ENCODE results near the gene ERC2.

Gene ERC2

DNA sequence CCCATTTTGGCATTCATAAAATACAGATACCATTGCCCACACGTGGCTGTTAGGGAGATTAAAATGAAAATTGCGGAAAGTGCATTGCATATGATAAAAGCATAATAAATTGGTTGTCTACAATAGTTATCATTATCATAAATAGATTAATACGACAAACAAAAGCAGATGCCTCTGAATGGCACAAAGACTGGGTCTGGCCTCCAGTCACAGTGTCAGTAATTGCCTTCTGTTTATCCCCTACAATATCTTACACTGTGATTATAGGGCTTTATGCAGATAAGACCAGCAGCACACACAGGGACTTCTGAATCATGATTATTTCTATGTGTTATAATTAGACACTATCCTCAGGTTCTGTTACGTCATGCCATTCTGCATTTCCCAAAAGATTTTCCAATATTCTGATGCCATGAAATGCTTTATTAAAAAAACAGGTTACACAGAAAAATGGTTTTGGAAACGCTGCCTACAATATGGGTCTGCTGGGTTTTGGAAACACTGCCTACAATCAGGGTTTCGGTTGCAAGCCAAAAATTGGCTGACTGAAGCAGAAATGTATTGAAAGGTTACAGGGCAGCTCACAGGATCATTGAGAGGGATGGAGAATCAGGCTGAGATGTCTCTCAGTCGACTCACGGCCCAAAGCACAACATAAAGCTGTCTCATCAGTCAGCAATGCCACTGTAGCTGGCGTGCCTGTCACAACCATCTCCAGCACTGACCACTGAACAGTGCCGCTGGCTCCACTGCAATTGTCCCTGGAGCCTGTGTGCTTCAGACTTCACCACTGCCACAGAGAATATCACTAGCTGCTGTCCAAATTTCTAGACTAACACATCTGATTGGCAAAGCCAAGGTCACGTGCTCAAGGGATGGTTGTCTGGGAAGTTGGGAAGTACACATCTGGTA is 248.1 kb downstream of the ERC2 start:
- Mint-ChIP-seq H3K4me3 (no peak overlapping the region), H3K4me1 (no peaks in the 10 kb centered on the region)

DNA sequence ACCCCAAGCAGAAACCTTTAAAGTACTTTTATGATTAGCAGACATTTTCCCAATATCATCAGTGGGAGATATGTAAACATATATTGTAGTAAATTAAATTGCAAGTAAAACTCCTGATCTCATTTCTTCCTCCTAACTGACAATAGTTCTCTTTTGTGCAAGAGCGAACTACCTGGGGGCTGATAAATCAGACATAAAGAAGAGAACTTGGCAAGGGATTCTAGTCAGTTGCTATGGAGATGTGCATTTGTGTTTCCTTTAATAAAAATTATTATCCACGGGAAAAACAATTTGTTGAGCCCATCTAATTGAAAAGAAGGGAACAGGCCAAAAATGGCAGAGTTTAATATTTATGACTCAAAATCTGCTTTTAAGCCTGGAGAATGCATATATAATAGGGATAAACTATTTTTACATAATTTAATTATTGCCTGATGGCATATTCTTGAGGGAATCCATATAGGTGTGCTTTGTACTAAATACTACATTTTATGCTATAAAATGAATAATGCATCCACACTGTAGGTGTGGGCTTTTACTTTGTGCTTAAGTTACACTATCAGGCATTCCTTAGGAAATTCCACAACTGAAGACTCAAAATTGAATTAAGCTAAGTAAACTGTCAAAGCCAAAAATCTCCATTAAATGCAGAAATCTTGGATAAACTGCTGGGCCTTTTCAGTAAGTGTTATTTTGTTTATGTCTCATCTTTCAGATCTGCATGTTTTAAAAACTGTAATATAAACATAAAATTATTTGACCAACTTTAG is 258.1 kb downstream of the ERC2 start:
- H3K27ac Mint-ChIP-seq = no peak overlapping the region
- H3K27me3 Mint-ChIP-seq = peaks cover 10% of the 10 kb centered on the region
- H3K4me1 Mint-ChIP-seq = no peaks in the 10 kb centered on the region
- H3K4me3 Mint-ChIP-seq = no peak overlapping the region
- H3K9me3 Mint-ChIP-seq = no peaks in the 10 kb centered on the region
- H3K36me3 Mint-ChIP-seq = no peaks in the 10 kb centered on the region

More for the DNA sequence above, 248.1 kb downstream of the ERC2 start:
- no peak overlapping the region for H3K27ac Mint-ChIP-seq
- H3K9me3 Mint-ChIP-seq = no peaks in the 10 kb centered on the region
- H3K27me3 Mint-ChIP-seq = peaks cover 1% of the 10 kb centered on the region
- no peaks in the 10 kb centered on the region for H3K36me3 Mint-ChIP-seq

DNA sequence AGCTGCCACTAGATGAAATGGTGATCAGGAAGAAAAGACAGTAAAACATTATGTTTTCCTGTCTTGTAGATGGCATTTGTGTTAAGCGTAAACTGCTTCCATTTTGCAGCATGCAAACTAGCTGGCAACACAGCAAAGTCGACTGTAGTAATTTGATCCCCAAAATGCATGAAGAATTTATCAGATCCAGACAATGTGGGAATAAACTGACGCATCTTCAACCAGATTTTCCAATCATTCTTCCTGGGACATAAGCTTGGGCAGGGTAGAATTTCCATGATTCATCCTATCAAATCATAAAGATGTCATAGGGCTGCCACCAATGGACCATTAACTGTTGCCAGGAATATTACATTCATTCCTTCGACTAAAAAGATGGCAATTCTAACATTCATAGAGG is 260.3 kb downstream of the ERC2 start:
- no peaks in the 10 kb centered on the region for H3K9me3 Mint-ChIP-seq
- peaks cover 10% of the 10 kb centered on the region for H3K27me3 Mint-ChIP-seq
- no peaks in the 10 kb centered on the region for H3K4me1 Mint-ChIP-seq
- no peaks in the 10 kb centered on the region for H3K36me3 Mint-ChIP-seq
- H3K4me3 Mint-ChIP-seq = no peak overlapping the region
- H3K27ac Mint-ChIP-seq = no peak overlapping the region

DNA sequence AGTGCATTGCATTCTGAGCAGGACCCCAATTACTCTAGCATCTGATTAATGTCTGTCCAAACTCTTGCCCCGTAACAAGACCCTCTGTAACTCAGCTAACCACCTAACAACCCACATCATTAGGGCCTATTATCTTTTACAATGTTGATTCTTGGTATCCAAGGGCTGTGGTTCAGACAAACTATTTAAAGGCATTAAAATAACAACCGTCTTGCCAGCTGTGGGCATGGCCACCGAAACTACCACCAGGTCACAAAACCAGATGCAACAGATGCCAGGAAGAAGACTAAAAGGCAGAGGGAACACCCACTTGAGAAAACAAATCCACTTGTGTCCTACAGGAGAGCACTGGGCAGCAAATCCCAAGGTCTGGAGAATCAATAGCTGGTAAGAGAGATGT is 262.9 kb downstream of the ERC2 start:
- no peak overlapping the region for H3K27ac Mint-ChIP-seq
- peaks cover 6% of the 10 kb centered on the region for H3K27me3 Mint-ChIP-seq
- no peaks in the 10 kb centered on the region for H3K4me1 Mint-ChIP-seq
- no peaks in the 10 kb centered on the region for H3K9me3 Mint-ChIP-seq
- H3K36me3 Mint-ChIP-seq = no peaks in the 10 kb centered on the region
- H3K4me3 Mint-ChIP-seq = no peak overlapping the region

DNA sequence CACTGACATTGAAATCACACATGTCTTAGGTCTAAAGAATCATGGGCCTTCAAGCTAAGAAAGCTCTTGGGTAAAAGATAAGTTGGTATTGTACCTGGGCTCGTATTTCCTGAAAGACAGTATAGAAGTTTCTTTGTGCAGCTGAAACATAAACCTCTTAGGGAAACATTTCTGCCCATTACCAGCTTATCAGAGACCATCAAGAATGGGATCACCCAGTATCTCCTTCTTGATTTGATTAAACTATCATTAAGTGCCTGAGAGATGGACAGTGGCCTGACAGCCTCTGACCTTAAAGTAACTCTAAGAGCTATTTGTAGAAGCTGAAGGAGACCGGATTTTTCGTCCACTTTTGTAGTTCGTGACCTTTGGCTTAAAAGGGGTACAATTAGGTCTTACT is 265.3 kb downstream of the ERC2 start:
- Mint-ChIP-seq H3K36me3 (no peaks in the 10 kb centered on the region), H3K4me3 (no peak overlapping the region), H3K27ac (no peak overlapping the region), H3K4me1 (no peaks in the 10 kb centered on the region), H3K9me3 (no peaks in the 10 kb centered on the region), H3K27me3 (no peaks in the 10 kb centered on the region)

DNA sequence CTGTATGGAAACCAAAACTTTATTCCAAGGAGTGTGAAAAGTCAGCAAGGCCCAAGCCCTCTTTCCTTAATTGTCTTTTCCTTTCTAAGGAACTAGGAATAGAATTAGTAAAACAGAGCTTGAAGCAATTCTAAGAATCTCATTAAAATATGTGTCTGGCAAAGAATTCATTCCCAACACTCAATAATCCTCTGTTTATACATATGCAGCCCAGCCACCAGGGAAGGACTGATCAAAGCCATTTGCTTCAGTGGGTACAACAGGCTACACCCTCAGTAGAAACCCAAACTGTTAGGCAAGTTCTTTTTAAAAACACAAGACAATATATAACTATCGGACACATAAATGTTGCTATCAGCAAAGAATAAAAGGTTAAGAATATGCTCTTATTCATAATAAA is 266.9 kb downstream of the ERC2 start:
- Mint-ChIP-seq H3K4me1 (no peaks in the 10 kb centered on the region), H3K27ac (no peak overlapping the region), H3K36me3 (no peaks in the 10 kb centered on the region), H3K27me3 (no peaks in the 10 kb centered on the region), H3K4me3 (no peak overlapping the region), H3K9me3 (no peaks in the 10 kb centered on the region)

DNA sequence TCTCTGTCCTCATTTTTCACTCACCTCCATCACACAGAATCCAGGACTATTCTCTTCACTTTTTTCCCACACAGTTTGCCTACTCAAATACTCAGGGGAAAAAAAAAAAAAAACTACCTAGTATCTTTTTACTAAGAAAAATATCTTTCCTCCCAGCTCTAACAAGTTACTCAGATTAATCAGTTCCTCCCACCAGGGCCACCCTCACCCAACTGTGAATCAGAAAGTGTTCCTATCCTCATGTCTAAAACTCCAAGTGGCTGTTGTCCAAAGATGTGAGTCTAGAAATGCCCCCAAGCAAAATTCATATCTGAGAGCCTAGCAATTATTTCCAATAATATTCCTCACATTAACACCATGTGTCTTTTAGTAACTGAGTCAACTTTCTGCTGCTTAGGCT is 268.0 kb downstream of the ERC2 start:
- Mint-ChIP-seq H3K4me3 (no peak overlapping the region), H3K27me3 (no peaks in the 10 kb centered on the region), H3K36me3 (no peaks in the 10 kb centered on the region), H3K27ac (no peak overlapping the region), H3K9me3 (no peaks in the 10 kb centered on the region), H3K4me1 (no peaks in the 10 kb centered on the region)

DNA sequence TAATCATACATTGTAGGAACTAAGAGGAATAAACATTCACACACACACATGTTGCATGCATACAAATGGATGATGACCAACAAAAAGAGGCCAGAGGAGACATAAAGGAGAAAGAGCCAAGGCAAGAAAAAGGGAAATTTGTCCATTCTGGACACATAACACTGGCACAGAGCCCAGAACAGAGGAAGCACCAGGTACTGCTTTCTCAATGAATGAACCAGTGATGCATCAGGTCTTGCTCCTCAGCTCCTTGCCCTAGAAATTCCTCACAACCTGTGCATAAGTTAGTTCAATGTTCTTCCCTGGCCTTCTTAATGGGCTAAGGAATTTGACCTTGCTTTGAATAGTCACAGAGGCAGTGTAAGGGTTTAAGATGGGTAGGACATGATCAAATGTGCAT is 270.3 kb downstream of the ERC2 start:
- Mint-ChIP-seq H3K27ac (no peak overlapping the region), H3K36me3 (no peaks in the 10 kb centered on the region), H3K27me3 (no peaks in the 10 kb centered on the region), H3K9me3 (no peaks in the 10 kb centered on the region), H3K4me3 (no peak overlapping the region), H3K4me1 (no peaks in the 10 kb centered on the region)

DNA sequence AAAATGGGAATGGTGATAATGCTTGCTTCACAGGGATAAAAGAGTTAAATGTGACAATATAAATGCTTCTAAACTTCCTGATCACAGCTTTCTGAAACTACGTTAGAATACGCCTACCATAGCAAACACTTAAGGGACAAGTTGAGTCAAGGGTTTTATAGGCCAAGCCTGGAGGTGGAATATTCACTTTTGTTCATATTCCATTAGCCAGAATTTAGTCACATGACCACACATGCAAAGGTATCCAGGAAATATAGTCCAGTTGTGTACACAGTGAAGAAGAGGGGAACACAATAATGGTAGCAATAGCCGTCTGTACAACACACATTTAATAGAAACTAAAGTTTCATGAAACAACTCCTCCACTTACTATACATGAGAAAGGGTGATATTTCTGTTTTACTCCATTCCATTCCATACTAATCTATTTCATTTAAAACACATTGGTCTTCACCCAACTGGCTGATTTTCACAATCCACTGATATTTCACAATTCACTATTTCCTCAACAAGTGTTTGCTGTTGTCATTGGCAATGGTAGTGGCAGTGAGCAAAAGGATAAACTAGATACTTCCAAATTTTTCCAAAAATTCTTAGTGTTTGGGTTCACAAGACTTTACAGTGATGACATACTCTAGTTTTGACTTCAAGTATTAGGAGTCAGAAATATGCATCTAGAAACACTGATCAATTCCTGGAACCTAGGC is 270.9 kb downstream of the ERC2 start:
- no peak overlapping the region for H3K27ac Mint-ChIP-seq
- no peaks in the 10 kb centered on the region for H3K36me3 Mint-ChIP-seq
- H3K4me3 Mint-ChIP-seq = no peak overlapping the region
- H3K9me3 Mint-ChIP-seq = no peaks in the 10 kb centered on the region
- no peaks in the 10 kb centered on the region for H3K4me1 Mint-ChIP-seq
- H3K27me3 Mint-ChIP-seq = no peaks in the 10 kb centered on the region

DNA sequence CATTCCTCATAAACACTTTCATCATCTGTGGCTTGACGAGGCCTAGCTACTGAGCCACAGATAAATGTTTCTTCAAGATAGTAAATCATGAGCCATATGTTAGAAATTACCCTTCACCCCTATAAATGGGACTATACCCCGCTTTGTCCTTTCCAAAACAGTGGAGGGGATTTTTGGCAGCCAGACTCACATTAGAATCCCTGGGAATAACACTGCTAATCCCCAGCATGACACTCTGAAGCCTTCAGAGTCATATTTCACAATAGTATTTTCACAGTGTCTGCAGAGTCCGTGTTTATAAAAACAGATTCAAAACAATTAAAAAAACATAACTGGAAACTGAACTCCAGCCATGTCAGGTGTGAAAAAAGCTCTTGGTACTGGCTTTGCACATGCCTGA is 271.6 kb downstream of the ERC2 start:
- Mint-ChIP-seq H3K27me3 (no peaks in the 10 kb centered on the region), H3K4me3 (no peak overlapping the region), H3K36me3 (no peaks in the 10 kb centered on the region), H3K27ac (no peak overlapping the region), H3K9me3 (no peaks in the 10 kb centered on the region), H3K4me1 (no peaks in the 10 kb centered on the region)

DNA sequence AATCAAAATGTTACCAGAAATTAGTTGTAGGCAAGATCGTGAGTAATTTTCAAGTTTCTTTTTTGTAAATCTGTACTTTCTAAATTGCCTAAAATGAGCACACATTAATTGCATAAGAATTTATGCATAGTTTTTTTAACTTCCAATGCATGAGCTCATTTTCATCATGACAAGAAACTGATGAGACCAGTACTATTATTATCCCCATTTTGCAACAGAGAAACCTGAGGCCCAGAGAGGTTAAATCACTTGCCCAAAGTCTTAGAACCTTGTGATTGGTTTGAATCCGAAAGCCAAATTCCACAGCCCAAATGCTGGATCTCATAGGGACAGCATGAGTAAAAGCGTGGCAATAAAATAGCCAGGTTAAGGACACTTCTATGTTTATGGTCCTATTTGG is 274.7 kb downstream of the ERC2 start:
- Mint-ChIP-seq H3K9me3 (no peaks in the 10 kb centered on the region), H3K4me1 (no peaks in the 10 kb centered on the region), H3K27ac (no peak overlapping the region), H3K36me3 (no peaks in the 10 kb centered on the region), H3K27me3 (no peaks in the 10 kb centered on the region), H3K4me3 (no peak overlapping the region)

DNA sequence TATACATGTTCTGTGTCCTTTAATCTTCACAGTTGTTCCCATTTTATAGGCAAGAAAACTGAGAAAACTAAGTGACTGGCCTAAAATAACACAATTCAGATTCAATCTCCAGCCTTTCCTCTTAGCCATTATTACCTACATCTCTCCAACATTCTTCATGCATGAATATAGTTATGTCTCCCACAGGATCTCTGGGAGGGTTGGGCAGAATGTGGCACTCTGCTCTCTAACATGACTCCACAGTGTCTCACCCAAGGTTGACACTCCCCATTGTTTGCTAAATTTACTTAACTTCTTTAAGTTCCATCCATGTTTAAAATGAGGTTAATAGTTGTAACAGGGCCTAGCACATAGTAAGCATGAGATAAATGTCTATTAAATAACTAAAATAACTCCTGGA is 276.3 kb downstream of the ERC2 start:
- Mint-ChIP-seq H3K4me3 (no peak overlapping the region), H3K9me3 (no peaks in the 10 kb centered on the region), H3K27ac (no peak overlapping the region), H3K27me3 (no peaks in the 10 kb centered on the region), H3K4me1 (no peaks in the 10 kb centered on the region), H3K36me3 (no peaks in the 10 kb centered on the region)

DNA sequence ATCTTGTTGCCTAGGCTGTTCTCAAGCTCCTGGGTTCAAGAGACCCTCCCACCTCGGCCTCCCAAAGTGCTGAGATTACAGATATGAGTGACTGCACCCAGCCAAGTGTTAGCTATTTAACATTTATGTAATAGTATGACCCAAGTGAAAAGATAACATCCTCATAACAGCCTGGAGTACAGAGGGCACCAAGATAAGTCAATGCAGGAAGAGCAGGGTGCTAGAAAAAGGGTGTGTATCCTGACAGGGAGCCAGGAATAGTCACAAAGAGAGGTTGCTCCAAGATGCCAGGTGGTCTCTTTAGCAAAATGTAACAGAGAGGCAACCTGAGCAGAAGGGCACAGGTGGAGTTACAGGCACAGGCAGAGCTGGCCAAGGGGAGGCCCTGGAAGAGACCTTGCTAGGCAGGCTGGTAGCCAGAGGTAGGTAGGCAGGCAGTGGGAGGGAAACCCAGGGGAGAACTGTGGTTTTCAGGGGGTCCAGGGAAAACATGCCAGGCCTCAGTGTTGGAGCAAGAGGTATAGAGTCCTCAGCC is 277.4 kb downstream of the ERC2 start:
- H3K27me3 Mint-ChIP-seq = no peaks in the 10 kb centered on the region
- H3K36me3 Mint-ChIP-seq = no peaks in the 10 kb centered on the region
- no peak overlapping the region for H3K4me3 Mint-ChIP-seq
- no peaks in the 10 kb centered on the region for H3K9me3 Mint-ChIP-seq
- H3K4me1 Mint-ChIP-seq = no peaks in the 10 kb centered on the region
- no peak overlapping the region for H3K27ac Mint-ChIP-seq

DNA sequence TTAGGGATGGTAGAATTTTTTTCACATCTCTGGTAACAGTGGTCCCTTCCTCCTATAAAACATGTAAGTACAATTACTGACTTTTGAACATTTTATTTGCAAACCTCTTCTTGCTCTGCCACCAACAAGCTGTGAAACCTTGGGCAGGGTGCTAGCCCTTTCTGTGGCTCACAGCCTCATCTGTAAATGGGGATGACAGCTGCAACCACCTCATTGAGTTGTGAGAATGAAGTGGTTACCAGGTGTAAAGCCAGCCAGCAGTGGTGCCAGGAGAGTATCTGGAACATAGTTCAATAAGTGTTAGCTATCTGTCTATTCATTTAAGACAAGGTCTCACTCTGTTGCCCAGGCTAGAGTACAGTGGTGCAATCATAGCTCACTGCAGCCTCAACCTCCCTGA is 278.1 kb downstream of the ERC2 start:
- Mint-ChIP-seq H3K27ac (no peak overlapping the region), H3K36me3 (no peaks in the 10 kb centered on the region), H3K4me1 (no peaks in the 10 kb centered on the region), H3K27me3 (no peaks in the 10 kb centered on the region), H3K9me3 (no peaks in the 10 kb centered on the region), H3K4me3 (no peak overlapping the region)

DNA sequence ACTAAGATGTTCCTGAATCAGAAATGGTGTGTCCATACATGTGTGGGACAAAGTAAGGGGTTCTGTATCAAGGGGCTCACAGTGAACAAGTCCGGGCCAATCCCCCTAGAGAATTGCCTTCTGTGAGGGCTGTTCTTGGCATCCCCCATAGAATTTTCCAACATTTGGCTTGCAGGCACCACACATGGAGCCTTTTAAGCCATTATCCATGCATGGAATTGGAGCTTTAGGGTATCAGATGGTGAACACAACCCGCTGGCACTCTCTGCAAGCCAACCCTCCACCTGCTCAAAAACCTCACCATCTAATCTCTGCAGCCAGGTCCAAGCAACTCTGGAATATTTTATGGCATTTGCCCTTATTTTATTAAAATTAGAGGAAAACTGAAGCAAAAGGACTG is 278.7 kb downstream of the ERC2 start:
- Mint-ChIP-seq H3K36me3 (no peaks in the 10 kb centered on the region), H3K27ac (no peak overlapping the region), H3K4me3 (no peak overlapping the region), H3K4me1 (no peaks in the 10 kb centered on the region), H3K27me3 (no peaks in the 10 kb centered on the region), H3K9me3 (no peaks in the 10 kb centered on the region)

DNA sequence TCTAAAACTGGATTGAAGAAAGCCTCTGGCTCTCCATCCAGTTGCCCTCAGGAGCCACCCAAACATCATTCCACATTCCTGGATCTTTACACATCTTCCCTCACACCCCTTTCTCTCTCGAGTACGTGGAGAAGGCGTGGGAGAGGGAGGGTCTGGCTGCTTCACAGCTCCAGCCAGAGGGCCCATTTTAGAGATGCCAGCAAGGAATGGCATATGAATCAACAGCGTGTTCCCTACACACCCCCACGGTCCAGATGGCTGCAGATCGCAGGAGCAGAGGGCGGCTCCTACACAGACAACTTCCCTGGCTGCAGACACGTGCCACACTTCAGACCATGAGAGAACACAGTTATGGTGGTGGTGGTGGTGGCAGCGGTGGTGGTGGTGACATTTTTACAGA is 280.1 kb downstream of the ERC2 start:
- Mint-ChIP-seq H3K9me3 (no peaks in the 10 kb centered on the region), H3K4me3 (no peak overlapping the region), H3K4me1 (no peaks in the 10 kb centered on the region), H3K27me3 (no peaks in the 10 kb centered on the region), H3K36me3 (no peaks in the 10 kb centered on the region), H3K27ac (no peak overlapping the region)

Measured in activated naive CD4-positive, alpha-beta T cell treated with anti-CD3 and anti-CD28 coated beads, Interleukin-2, amount 50 U/mL, for 24 hours (primary cell).